PC-9 (cell line): ENCODE results near the gene GON4L. TPM values are rescaled to one million over a fixed set of nuclear protein-coding genes. Genes with fewer than 3 reads are reported as not detected.

Source experiments
- BruUV-seq: library from RNA; stranded (reverse); fragments of 400-500 nt; replicated peaks from 2 replicates; lab custom pipeline; 2021; lab: Mats Ljungman, UMichigan
- CTCF ChIA-PET: fragments of 300-600 bp; sonication (Branson Sonifier 250); formaldehyde crosslinking; loops from one replicate; lab custom pipeline; 2022; ENCODE audit warnings: antibody characterized with exemption; lab: Charles Lee
- POLR2A ChIA-PET: fragments of 300-600 bp; sonication (Branson Sonifier 250); formaldehyde crosslinking; loops from one replicate; lab custom pipeline; 2022; ENCODE audit warnings: antibody characterized with exemption; ENCODE audit not compliant: unreplicated experiment; lab: Charles Lee
- DNase-seq, 2 experiments: peaks; one replicate each; pipeline versions ENCODE4 v3.0.0 to v3.0.0-alpha.2; 2015 to 2022; ENCODE audit warnings: mixed read lengths in 1 of 2
- H2AFZ ChIP-seq: fragments of 200-600 bp; sonication (generic); 2 replicates; pipeline ENCODE4 v1.8.1; 2017; ENCODE audit warnings: antibody characterized with exemption
- H3F3A ChIP-seq: fragments of 200-600 bp; sonication (generic); 2 replicates; pipeline ENCODE4 v1.8.1; 2017; ENCODE audit warnings: antibody characterized with exemption, mild to moderate bottlenecking, low read depth; ENCODE audit not compliant: insufficient read depth
- H3K27ac ChIP-seq: fragments of 200-600 bp; sonication (generic); 2 replicates; pipeline ENCODE4 v1.6.1; 2016; ENCODE audit warnings: mixed run types
- H3K27me3 ChIP-seq: fragments of 200-600 bp; sonication (generic); 2 replicates; pipeline ENCODE4 v1.6.1; 2016; ENCODE audit warnings: low read depth, mixed run types; ENCODE audit not compliant: insufficient read depth
- H3K36me3 ChIP-seq: fragments of 200-600 bp; sonication (generic); 2 replicates; pipeline ENCODE4 v1.6.1; 2016; ENCODE audit warnings: low read depth, mixed run types
- H3K4me1 ChIP-seq: fragments of 200-600 bp; sonication (generic); replicated peaks from 2 replicates; pipeline ENCODE4 v1.6.1; 2016; ENCODE audit warnings: mixed run types; ENCODE audit not compliant: insufficient read depth
- H3K4me2 ChIP-seq: fragments of 200-600 bp; sonication (generic); 2 replicates; pipeline ENCODE4 v1.6.1; 2017; ENCODE audit warnings: mixed run types
- H3K4me3 ChIP-seq: fragments of 200-600 bp; sonication (generic); 2 replicates; pipeline ENCODE4 v1.6.1; 2016; ENCODE audit warnings: mixed run types
- H3K79me2 ChIP-seq: fragments of 200-600 bp; sonication (generic); 2 replicates; pipeline ENCODE4 v1.6.1; 2017; ENCODE audit warnings: low read depth, mixed run types
- H3K9me2 ChIP-seq: fragments of 200-600 bp; sonication (generic); 2 replicates; pipeline ENCODE4 v1.8.1; 2017; ENCODE audit warnings: mild to moderate bottlenecking; ENCODE audit not compliant: insufficient read depth
- H3K9me3 ChIP-seq: fragments of 200-600 bp; sonication (generic); 2 replicates; pipeline ENCODE4 v1.8.1; 2016; ENCODE audit warnings: low read depth; ENCODE audit not compliant: insufficient read depth
- H4K20me1 ChIP-seq: fragments of 200-600 bp; sonication (generic); 2 replicates; pipeline ENCODE4 v1.8.1; 2017; ENCODE audit not compliant: insufficient read depth
- CTCF ChIP-seq: fragments of 200-600 bp; sonication (generic); conservative IDR thresholded peaks from 2 replicates; pipeline ENCODE4 v1.6.1; 2017; ENCODE audit warnings: mixed run types, antibody characterized with exemption, mild to moderate bottlenecking, moderate library complexity
- EZH2 ChIP-seq: fragments of 200-600 bp; sonication (generic); IDR thresholded peaks from 2 replicates; pipeline ENCODE4 v1.8.0; 2017; ENCODE audit warnings: antibody characterized with exemption, low read depth
- intact Hi-C: fragments of 100-400 bp; cut with micrococcal nuclease; formaldehyde crosslinking; loops from one replicate; pipeline ENCODE4 v1.10.0; 2022; ENCODE audit not compliant: unreplicated experiment
- total RNA-seq: library from RNA; stranded (reverse); gene quantifications from 2 replicates; pipeline ENCODE4 v1.2.3, GENCODE V29; 2021

Gene GON4L
- total RNA-seq, 1 experiment from 2014 or later, result 45.8 TPM

DNA sequence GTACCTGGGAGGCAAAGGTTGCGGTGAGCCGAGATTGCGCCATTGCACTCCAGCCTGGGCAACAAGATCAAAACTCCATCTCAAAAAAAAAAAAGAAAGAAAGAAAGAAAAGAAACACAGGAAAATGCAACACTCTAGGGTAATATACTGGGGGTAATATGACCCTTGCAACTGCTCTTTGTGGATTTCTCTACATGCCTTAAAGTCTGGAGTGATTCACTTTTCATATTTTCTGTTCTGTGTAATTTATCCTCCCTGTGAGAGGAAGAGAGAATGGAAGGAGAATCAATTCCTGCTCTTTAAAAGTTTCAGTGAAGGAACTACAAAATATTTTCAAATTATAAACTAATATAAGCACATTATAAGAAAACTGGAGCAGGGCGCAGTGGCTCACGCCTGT lies 31.5 kb upstream of the GON4L start:
- ChIA-PET POLR2A (no interaction called here), CTCF (no interaction called here)
- TF ChIP-seq EZH2 (no peak), CTCF (no peak)
- DNase-seq, result no peak
- no peaks in the 10 kb centered on the region for H4K20me1 ChIP-seq
- no peak overlapping the region for H3K27ac ChIP-seq
- no TSS peak for BruUV-seq
- H3K9me2 ChIP-seq, result no peaks in the 10 kb centered on the region
- H3K27me3 ChIP-seq, result no peaks in the 10 kb centered on the region
- H3K79me2 ChIP-seq, result no peaks in the 10 kb centered on the region
- no peaks in the 10 kb centered on the region for H3K36me3 ChIP-seq
- intact Hi-C loops, result no loop called here
- H3K4me1 ChIP-seq, result peaks cover 14% of the 10 kb centered on the region
- no peaks in the 10 kb centered on the region for H3K9me3 ChIP-seq
- H2AFZ ChIP-seq, result no peak overlapping the region
- H3K4me2 ChIP-seq, result no peak overlapping the region
- no peak overlapping the region for H3K4me3 ChIP-seq
- H3F3A ChIP-seq, result peaks cover 19% of the 10 kb centered on the region

- no peak for DNase-seq
- Histone ChIP-seq H3K27ac (no peak overlapping the region), H3K9me3 (no peaks in the 10 kb centered on the region), H3K27me3 (no peaks in the 10 kb centered on the region), H3K36me3 (no peaks in the 10 kb centered on the region), H3K4me1 (no peaks in the 10 kb centered on the region), H3K9me2 (no peaks in the 10 kb centered on the region), H3K79me2 (no peaks in the 10 kb centered on the region), H3K4me2 (no peak overlapping the region), H2AFZ (no peak overlapping the region), H3K4me3 (no peak overlapping the region), H3F3A (no peaks in the 10 kb centered on the region), H4K20me1 (no peaks in the 10 kb centered on the region)
- no peak for TF ChIP-seq CTCF
- no peak for TF ChIP-seq EZH2
- POLR2A ChIA-PET, result no interaction called here
- no TSS peak for BruUV-seq
- intact Hi-C loops, result no loop called here
- CTCF ChIA-PET, result no interaction called here
Measured at GRCh38 chr1:155884982-155885381, 28.0 kb upstream of the GON4L start.

DNA sequence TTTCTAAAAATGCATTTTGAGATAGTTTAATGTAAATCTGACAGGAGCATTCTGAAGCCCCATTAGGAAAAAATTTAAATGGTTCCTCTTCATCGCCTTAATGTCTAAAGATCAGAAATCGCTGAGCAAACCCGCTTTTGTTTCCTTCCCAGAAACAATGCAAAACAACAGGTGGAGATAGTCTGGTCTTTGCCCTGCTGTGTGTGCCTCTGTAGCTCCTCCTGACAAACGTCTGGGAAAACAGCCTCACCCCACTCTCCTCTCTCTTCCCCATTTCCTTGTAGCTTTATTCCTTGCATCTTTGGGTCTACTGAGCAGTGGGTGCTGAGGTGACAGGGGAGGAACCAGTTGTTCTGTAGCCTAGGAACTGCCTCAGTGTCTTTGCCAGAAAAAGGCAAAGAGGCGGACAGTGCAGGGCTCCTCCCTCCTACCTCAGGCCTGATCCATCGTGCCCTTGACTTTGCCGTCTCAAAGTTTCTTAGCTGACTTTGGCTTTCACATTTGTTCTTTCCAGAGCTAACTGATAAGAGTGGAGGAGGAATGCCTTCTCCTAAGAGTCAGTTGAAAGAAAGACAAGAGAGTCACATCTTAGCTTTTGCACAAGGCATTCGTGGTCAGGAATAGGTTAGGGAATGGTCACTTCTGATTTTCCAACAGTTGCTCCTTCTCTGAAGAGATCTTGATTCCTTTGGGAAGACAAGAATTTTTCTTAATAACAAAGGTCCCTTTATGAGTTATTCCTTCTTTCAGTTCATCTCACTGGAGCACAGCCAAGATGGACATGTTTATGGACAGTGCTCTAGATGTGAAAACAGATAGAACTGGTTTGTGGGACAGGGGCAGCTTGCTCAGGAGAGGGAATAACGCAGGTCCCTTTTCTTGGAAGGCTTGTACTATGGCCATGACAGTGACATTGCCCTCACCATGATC lies 27.3 kb upstream of the GON4L start:
- no TSS peak for BruUV-seq
- POLR2A ChIA-PET, result no interaction called here

More for the DNA sequence above, 27.3 kb upstream of the GON4L start:
- CTCF ChIA-PET, result no interaction called here
- intact Hi-C loops, result no loop called here
- TF ChIP-seq EZH2, result no peak
- TF ChIP-seq CTCF, result no peak
- Histone ChIP-seq H3K27me3 (no peaks in the 10 kb centered on the region), H3K9me2 (no peaks in the 10 kb centered on the region), H3K4me1 (no peaks in the 10 kb centered on the region), H2AFZ (no peak overlapping the region), H3K79me2 (no peaks in the 10 kb centered on the region), H3K4me2 (no peak overlapping the region), H3K9me3 (no peaks in the 10 kb centered on the region), H3K36me3 (no peaks in the 10 kb centered on the region), H3K27ac (no peak overlapping the region), H3K4me3 (no peak overlapping the region), H3F3A (no peaks in the 10 kb centered on the region), H4K20me1 (no peaks in the 10 kb centered on the region)
- DNase-seq, result no peak
